Ovary (tissue), 3 donors: ENCODE results near the gene GABRG3.

Source experiments
- CTCF ChIP-seq, 3 donors: fragments of 450-650 bp in 2 of 3; fragments of 200-600 bp in 1 of 3; IDR thresholded peaks; one replicate each; pipeline versions ENCODE4 v1.5.1 to v1.8.0; 2016 to 2022; ENCODE audit warnings: antibody characterized with exemption in 3 of 3, mild to moderate bottlenecking in 1 of 3
- EP300 ChIP-seq: sonication (generic); formaldehyde crosslinking; IDR thresholded peaks from one replicate; pipeline ENCODE4 v1.6.1; 2017; ENCODE audit warnings: antibody characterized with exemption
- POLR2A ChIP-seq: fragments of 450-650 bp; IDR thresholded peaks from one replicate; pipeline ENCODE4 v1.6.1; 2017; ENCODE audit warnings: antibody characterized with exemption, mild to moderate bottlenecking, moderate library complexity
- donor health status: DM: no; HTN: no; CAD: no.

- TF ChIP-seq CTCF (IDR thresholded peaks at IDR 0.05): no peak
- TF ChIP-seq POLR2A: no peak
- TF ChIP-seq EP300: no peak
Observed at GRCh38 chr15:27466758-27467157, 495.8 kb downstream of the GABRG3 start.
